HUES64 (cell line): Measurements from ENCODE around the gene SF3A1.
A peak's percentile ranks its signal among the peaks of the same experiment; 100 is the strongest.

Source experiments
- H3K27ac ChIP-seq: 2 replicates; pipeline ENCODE4 v1.7.0; 2013; ENCODE audit warnings: low read depth, low read length, inconsistent platforms
- H3K27me3 ChIP-seq: 2 replicates; pipeline ENCODE4 v1.6.1; 2013; ENCODE audit warnings: mild to moderate bottlenecking, low read length; ENCODE audit not compliant: insufficient read depth
- H3K36me3 ChIP-seq: 2 replicates; pipeline ENCODE4 v1.6.1; 2013; ENCODE audit warnings: mild to moderate bottlenecking, low read length; ENCODE audit not compliant: insufficient read depth
- H3K4me1 ChIP-seq: 2 replicates; pipeline ENCODE4 v1.6.1; 2013; ENCODE audit warnings: mild to moderate bottlenecking, low read length, moderate library complexity; ENCODE audit not compliant: insufficient read depth
- H3K4me3 ChIP-seq: 2 replicates; pipeline ENCODE4 v1.5.1; 2013; ENCODE audit warnings: mild to moderate bottlenecking, low read length, moderate library complexity
- H3K9ac ChIP-seq: 2 replicates; pipeline ENCODE4 v1.6.1; 2013; ENCODE audit warnings: mild to moderate bottlenecking, low read depth, low read length
- H3K9me3 ChIP-seq: 2 replicates; pipeline ENCODE4 v1.6.1; 2013; ENCODE audit warnings: low read depth, low read length; ENCODE audit not compliant: insufficient read depth
- WGBS: fragments of 150-250, 120-280 bp; methylation state at CpG from one replicate; pipeline ENCODE4 v1.1.7; 2013; ENCODE audit warnings: missing lambda C conversion rate; 5-methylcytosine and 5-hydroxymethylcytosine counted together

Gene SF3A1

DNA sequence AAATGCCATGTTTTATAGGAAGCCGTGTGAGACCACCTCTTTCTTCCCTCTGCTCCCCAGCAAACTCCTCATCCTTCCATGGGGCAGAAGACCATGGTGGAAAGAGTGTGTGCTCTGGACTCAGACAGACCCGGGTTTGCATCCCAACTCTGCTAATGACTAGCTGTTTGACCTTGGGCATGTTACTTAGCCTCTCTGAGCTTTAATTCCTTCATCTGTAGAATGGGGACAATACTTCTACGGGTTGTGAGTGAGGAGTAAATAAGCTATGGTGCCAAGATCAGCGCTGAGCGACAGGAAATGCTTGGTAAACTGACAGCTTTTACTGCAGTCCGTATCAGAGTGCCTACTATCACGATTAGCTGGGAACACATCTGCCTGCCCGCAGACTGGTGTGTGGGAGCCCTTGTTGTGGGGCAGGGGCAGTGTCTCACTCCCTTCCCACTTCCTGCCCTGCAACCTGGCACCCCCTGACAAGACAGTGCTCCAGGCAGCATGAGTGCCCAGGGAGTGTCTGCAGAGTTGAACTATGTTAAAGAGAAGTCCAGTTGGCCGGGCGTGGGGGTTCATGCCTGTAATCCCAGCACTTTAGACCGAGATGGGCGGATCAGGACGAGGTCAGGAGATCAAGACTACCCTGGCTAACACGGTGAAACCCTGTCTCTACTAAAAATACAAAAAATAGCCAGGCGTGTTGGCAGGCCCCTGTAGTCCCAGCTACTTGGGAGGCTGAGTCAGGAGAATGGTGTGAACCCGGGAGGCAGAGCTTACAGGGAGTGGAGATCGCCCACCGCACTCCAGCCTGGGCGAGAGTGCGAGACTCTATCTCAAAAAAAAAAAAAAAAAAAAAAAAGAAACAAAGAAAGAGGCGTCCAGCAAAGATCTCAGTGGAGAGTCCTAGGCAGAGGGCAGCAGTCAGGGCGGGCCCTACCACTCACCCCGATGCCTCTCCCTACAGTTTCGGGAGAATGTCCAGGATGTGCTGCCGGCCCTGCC lies 42.3 kb upstream of the SF3A1 start:
- Histone ChIP-seq H3K27ac (no peak overlapping the region), H3K9ac (no peak overlapping the region), H3K4me3 (no peak overlapping the region)

DNA sequence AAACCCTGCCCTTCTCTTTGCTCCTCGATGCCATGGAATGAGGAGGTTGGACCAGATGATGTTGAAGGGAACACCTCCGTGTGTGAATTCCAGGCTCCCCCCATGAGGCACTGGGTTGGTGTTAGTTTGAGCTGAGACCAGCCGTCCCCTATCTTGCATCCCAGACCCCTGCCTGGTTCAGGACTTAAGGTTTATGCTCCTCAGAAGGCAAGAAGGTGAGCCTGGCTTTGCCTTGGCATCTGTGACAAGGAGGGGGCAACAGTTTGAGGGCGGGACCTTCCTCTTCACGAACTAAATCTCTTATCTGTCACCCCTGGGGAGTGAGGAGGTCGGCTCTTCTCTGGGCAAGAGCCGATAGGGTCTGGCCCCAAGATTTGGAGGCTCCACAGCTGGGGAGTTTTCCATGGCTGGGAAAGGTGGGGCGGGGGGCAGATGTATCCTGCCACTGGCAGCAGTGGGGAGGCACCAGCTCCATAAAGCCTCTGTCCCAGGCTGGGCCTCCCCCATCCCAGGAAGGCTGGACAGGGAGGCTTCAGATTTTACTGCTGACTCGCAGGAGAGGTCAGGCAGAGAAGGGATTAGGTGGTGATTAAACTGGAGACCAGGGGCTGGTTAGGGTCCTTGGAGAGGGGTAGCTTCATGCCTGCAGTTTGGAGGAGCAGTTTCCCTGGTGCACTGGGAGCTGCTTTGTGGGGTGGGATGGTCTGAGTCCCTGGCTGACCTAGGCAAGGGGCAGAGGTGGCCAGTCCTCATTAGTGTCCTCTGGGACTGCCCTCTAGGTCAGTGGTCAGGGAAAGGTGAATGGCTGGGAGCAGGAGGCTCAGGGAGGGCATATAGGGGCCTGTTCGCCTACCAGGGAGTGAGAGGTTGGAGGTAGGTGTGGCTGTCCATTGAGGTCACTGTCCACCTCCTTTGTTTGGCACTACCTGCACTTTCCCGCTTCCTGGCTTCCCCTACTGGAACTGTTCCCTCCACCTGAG lies 41.3 kb upstream of the SF3A1 start:
- Histone ChIP-seq H3K9me3 (no peaks in the 10 kb centered on the region), H3K9ac (no peak overlapping the region), H3K4me1 (peaks cover 15% of the 10 kb centered on the region), H3K36me3 (no peaks in the 10 kb centered on the region), H3K4me3 (peak overlapping the region; percentile 74), H3K27me3 (peaks cover 29% of the 10 kb centered on the region), H3K27ac (no peak overlapping the region)
- 42% methylated on average over 11 of the region's 11 CpGs for WGBS

More for the DNA sequence above, 42.3 kb upstream of the SF3A1 start:
- WGBS: 86% methylated on average over 25 of the region's 25 CpGs
- Histone ChIP-seq H3K9me3 (no peaks in the 10 kb centered on the region), H3K27me3 (peaks cover 29% of the 10 kb centered on the region), H3K4me1 (peaks cover 9% of the 10 kb centered on the region; the same call in 1 of the 2 replicates), H3K36me3 (no peaks in the 10 kb centered on the region)

DNA sequence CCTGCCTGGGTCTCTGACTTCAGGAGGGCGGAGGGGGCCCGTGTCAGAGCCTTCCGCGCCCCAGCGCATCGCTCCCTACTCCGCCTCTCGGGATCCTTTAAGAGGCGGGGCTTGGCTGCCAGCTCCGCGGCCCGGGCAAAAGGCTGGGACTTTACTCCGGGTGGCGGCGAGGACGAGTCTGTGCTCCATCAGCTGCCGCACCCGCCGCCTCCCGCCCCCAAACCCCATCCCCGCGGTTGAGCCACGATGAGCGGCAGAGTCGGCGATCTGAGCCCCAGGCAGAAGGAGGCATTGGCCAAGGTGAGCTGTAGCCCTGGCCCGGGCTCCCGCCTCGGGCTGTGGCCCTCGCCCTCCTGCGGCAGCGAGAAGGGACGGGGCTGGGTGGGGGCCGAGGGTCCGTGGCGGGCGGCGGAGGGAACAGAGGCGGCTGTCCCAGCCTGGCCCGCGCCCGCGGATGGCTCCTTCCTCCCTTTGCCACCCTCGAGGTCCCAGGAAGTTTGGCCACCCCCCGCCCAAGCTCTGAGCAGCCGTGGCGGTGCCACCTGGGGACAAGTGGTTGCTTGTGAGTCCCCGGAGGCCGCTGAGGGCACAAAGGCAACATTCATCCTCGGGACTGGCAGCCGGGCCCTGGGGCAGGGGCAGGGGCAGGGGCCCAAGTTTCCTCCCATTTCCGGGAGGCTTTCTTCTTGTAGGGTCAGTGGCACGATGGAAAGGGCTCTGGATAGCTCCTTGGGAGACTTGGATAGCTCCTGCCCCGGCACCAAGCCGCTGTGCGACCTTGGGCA lies 40.4 kb upstream of the SF3A1 start, which contains the start of gene SEC14L2:
SEC14L2 (plus strand) TSS at position 148 of the 785 bp plus-strand sequence; CDS start at position 247, 99 bp downstream.
- under 1% methylated on average over 56 of the region's 56 CpGs for WGBS
- H3K27ac ChIP-seq: no peak within 1 kb of the TSS
- peaks cover 17% of the 10 kb centered on the region for H3K4me1 ChIP-seq
- H3K4me3 ChIP-seq: peak within 1 kb of the TSS; percentile 74
- no peak within 1 kb of the TSS for H3K9ac ChIP-seq
- no peaks in the 10 kb centered on the region for H3K9me3 ChIP-seq
- peaks cover 29% of the 10 kb centered on the region for H3K27me3 ChIP-seq
- no peaks in the 10 kb centered on the region for H3K36me3 ChIP-seq

DNA sequence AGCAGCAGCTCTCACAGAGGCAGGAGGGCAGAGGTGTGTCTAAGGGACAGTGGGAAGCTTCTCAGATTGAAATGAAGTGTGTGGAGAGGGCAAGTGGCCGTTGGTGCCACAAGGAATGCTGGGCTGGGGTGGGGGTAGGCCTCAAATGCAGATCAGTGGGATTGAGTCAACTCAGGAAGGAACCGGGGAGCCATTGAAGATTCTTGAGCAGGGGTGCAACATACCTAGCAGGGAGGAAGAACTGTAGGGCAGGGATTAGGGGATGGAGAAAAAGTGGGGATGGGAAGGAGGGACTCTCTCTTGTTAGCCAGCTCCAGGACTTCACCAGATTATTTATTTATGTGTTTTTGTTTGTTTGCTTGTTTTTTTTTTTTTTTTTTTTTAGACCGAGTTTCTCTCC lies 37.2 kb upstream of the SF3A1 start:
- H3K27me3 ChIP-seq: peaks cover 29% of the 10 kb centered on the region
- no peak overlapping the region for H3K9ac ChIP-seq
- 76% methylated on average over 3 of the region's 3 CpGs for WGBS
- H3K4me1 ChIP-seq: peaks cover 19% of the 10 kb centered on the region
- H3K36me3 ChIP-seq: no peaks in the 10 kb centered on the region
- peaks cover 8% of the 10 kb centered on the region; the same call in 1 of the 2 replicates for H3K9me3 ChIP-seq
- no peak overlapping the region for H3K27ac ChIP-seq
- H3K4me3 ChIP-seq: no peak overlapping the region

DNA sequence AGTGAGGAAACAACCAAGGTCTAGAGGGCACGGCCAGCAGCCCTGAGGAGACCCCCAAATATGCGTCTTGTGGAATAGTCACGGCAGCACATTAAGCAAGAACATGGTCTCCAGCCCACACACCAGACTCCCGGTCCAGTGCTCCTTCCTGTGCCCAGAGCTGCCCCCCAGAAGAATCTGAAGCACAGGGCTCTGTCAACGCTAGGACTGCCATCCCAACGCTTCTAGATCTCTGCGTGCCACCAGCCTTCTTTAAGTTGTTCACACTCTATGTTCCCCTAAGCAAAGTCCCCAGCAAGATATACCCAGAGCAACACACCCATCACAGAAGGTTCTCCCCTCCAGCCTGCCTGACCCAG lies 36.6 kb upstream of the SF3A1 start:
- peaks cover 19% of the 10 kb centered on the region for H3K4me1 ChIP-seq

DNA sequence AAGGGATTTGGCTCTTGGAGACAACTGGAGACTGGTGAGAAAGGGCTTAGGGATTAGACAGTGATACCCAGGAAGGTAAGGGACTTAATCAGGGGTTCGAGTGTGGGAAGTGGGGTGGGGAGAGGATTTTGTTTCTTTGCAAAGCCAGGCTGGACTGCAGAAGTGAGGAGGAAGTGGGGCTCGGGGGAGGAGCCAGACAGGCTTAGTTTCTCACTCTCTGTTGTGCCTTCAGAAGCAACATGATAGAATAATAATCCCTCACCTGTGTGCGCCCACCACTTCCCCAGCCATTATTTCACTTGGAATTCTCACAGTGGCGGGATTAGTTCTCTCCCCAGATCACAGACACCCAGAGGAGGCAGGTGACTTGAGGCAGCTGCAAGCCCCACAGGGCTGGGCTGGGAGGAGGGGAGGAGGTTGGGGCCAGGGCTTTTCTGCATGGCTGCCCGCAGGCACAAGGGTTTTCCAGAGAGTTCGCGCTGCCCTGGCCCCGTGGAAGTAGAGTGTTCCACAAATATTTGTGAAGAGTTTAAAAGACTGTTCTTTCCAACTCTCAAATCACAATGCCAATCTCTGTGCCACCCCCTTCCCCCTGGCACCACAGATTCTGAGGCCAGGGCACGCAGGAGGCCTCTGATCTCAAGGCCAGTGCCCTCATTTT lies 36.1 kb upstream of the SF3A1 start:
- H3K27ac ChIP-seq: no peak overlapping the region
- peaks cover 19% of the 10 kb centered on the region for H3K4me1 ChIP-seq
- no peak overlapping the region for H3K9ac ChIP-seq
- H3K27me3 ChIP-seq: peaks cover 20% of the 10 kb centered on the region
- WGBS: 68% methylated on average over 8 of the region's 9 CpGs
- H3K9me3 ChIP-seq: peaks cover 8% of the 10 kb centered on the region; the same call in 1 of the 2 replicates
- no peak overlapping the region for H3K4me3 ChIP-seq
- no peaks in the 10 kb centered on the region for H3K36me3 ChIP-seq

More for the DNA sequence above, 36.6 kb upstream of the SF3A1 start:
- H3K27me3 ChIP-seq: peaks cover 24% of the 10 kb centered on the region
- WGBS: 83% methylated on average over 7 of the region's 7 CpGs
- no peak overlapping the region for H3K9ac ChIP-seq
- no peak overlapping the region for H3K27ac ChIP-seq
- H3K36me3 ChIP-seq: no peaks in the 10 kb centered on the region
- H3K4me3 ChIP-seq: no peak overlapping the region
- H3K9me3 ChIP-seq: peaks cover 8% of the 10 kb centered on the region; the same call in 1 of the 2 replicates

DNA sequence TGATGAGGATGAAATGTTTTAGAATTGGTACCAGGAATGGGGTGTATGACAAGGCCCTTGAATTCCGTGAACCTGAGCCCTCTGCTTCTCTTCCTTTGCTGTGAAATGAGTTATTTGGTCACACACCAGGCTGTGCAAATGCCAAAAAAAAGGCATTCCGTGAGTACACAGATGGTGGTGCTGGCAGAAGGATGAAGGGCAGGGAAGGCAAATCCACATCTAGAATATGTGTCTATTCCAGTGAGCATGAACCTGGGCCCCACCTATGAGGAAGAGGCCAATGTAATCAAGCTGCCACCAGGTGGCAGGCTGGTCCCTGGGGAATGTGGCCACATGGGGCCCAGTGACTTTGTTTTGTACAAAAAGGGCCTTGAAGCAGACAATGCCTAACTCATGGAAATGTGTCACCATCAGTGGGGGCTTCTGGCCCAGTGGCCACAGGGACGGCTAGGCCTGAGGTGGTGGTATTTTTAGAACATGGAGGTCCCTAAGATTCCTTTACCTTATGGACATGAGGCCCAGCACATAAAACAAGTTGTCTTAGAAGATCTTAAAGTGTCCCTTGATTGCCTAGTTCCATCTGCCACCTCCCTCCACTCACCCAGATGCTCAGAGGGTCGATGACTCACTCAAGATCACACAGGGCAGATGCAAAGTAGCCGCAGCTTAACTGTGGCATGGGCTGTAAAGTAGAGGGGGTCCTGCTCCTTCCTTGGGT lies 34.4 kb upstream of the SF3A1 start:
- Histone ChIP-seq H3K36me3 (no peaks in the 10 kb centered on the region), H3K4me3 (no peak overlapping the region), H3K4me1 (peaks cover 24% of the 10 kb centered on the region), H3K27me3 (peaks cover 6% of the 10 kb centered on the region; the same call in 1 of the 2 replicates), H3K9me3 (peaks cover 8% of the 10 kb centered on the region; the same call in 1 of the 2 replicates), H3K9ac (no peak overlapping the region), H3K27ac (no peak overlapping the region)
- 62% methylated on average over 5 of the region's 5 CpGs for WGBS

DNA sequence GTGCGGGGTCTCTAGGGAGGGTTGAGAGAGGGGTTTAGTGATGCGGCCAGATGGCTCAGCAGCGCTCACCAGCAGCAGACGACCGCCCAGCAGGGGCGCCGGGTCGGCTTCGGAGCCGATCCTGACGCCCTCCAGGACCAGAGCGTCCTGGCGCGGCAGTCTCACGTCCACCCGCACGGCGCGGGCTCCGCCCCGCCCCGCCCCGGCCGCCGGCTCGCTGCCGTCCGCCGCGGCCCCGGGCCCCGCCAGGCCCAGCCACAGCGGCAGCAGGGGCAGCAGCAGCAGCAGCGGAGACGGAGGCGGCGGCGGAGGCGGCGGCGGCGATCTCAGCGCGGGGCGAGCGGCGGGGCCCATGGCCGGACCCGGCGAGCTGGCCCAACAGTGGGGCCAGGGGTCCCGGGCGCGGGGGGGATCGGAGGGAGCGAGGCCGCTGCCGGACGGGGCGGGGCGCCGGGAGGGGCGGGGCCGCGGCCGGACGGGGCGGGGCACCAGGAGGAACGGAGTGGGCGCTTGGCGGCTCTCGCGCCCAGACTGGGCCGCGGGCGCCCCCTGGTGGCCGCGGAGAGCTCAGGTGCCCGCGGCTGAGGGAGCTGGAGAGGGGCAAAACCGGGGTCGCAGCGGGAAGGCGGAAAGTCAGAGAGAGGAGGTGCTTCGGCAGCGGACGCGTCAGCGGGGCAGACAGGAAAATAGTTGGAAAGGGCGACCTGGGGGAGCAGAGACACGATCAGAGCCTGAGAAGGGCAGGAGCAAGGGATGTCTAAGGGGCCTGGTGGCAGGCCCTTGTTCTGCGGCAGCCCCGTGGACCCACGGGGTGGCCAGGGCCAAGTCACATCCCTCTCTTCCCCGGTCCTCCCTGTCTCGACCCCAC lies 30.5 kb upstream of the SF3A1 start, which contains the start of gene RNF215:
RNF215 (minus strand) TSS at position 452 of the 868 bp plus-strand sequence; CDS start at position 354, 98 bp downstream.
- H3K9me3 ChIP-seq: peaks cover 8% of the 10 kb centered on the region; the same call in 1 of the 2 replicates
- peaks cover 12% of the 10 kb centered on the region; the same call in 1 of the 2 replicates for H3K36me3 ChIP-seq
- H3K27me3 ChIP-seq: no peaks in the 10 kb centered on the region
- peaks cover 12% of the 10 kb centered on the region; the same call in 1 of the 2 replicates for H3K4me1 ChIP-seq
- H3K4me3 ChIP-seq: peak within 1 kb of the TSS; percentile 75
- WGBS: 2% methylated on average over 94 of the region's 95 CpGs
- no peak within 1 kb of the TSS; the same call in 1 of the 2 replicates for H3K27ac ChIP-seq
- H3K9ac ChIP-seq: peak within 1 kb of the TSS; percentile 68; the same call in 1 of the 2 replicates

DNA sequence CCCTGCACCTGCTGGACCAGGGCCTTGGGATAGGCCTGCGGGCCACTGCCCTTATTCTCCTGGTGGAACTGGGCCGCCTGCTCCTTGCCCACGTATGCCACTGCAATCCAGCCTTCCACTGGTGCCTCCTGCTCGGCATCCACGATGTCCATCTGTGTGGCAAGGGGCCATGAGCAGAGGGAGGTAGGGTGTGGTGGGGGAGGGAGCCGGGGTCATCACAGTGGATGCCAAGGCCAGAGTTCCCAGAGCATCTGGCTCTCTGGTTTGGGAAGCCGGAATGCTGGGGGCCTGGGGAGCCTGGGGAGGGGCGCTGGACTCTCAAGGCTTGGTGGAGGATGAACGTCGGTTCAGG lies 29.9 kb upstream of the SF3A1 start:
- 22% methylated on average over 10 of the region's 10 CpGs for WGBS
- H3K4me1 ChIP-seq: peaks cover 11% of the 10 kb centered on the region; the same call in 1 of the 2 replicates
- peaks cover 15% of the 10 kb centered on the region; the same call in 1 of the 2 replicates for H3K36me3 ChIP-seq
- H3K9ac ChIP-seq: peak overlapping the region; percentile 68; the same call in 1 of the 2 replicates
- H3K9me3 ChIP-seq: peaks cover 8% of the 10 kb centered on the region; the same call in 1 of the 2 replicates
- H3K4me3 ChIP-seq: peak overlapping the region; percentile 75
- H3K27me3 ChIP-seq: no peaks in the 10 kb centered on the region
- no peak overlapping the region for H3K27ac ChIP-seq
